GM23338 (cell line): Measurements from ENCODE around the gene PGAP3. TPM values are rescaled to one million over a fixed set of nuclear protein-coding genes. Genes with fewer than 3 reads are reported as not detected.

ENCODE experiments used
- ATAC-seq: fragments of 200-7000 bp; cut with Tn5 transposase; 3 replicates; pipeline ENCODE4 v1.9.1; 2020
- DNase-seq: peaks from one replicate; pipeline ENCODE4 v3.0.0-alpha.2; 2015; ENCODE audit warnings: low spot score
- H2AFZ ChIP-seq: fragments of 200-600 bp; sonication (generic); 2 replicates; pipeline ENCODE4 v1.8.0; 2016; ENCODE audit warnings: antibody characterized with exemption, mild to moderate bottlenecking, moderate library complexity
- H3F3A ChIP-seq: fragments of 200-600 bp; sonication (generic); replicated peaks from 2 replicates; pipeline ENCODE4 v1.8.0; 2017; ENCODE audit warnings: antibody characterized with exemption, mixed run types, low read depth
- H3K27ac ChIP-seq: fragments of 200-600 bp; sonication (generic); 2 replicates; pipeline ENCODE4 v1.6.1; 2016; ENCODE audit warnings: low read depth
- H3K27me3 ChIP-seq: fragments of 200-600 bp; sonication (generic); 2 replicates; pipeline ENCODE4 v1.8.0; 2016; ENCODE audit warnings: mild to moderate bottlenecking, mixed run types, moderate library complexity; ENCODE audit not compliant: insufficient read depth
- H3K36me3 ChIP-seq: fragments of 200-600 bp; sonication (generic); 2 replicates; pipeline ENCODE4 v1.8.0; 2016; ENCODE audit warnings: mild to moderate bottlenecking; ENCODE audit not compliant: insufficient read depth
- H3K4me1 ChIP-seq: fragments of 200-600 bp; sonication (generic); 2 replicates; pipeline ENCODE4 v1.8.0; 2016; ENCODE audit warnings: mild to moderate bottlenecking, moderate library complexity; ENCODE audit not compliant: insufficient read depth
- H3K4me2 ChIP-seq: fragments of 200-600 bp; sonication (generic); 2 replicates; pipeline ENCODE4 v1.7.1; 2017; ENCODE audit warnings: mixed run types
- H3K4me3 ChIP-seq: fragments of 200-600 bp; sonication (generic); 2 replicates; pipeline ENCODE4 v1.6.1; 2016; ENCODE audit warnings: mixed run types
- H3K79me2 ChIP-seq: fragments of 200-600 bp; sonication (generic); replicated peaks from 2 replicates; pipeline ENCODE4 v1.8.0; 2017; ENCODE audit warnings: mild to moderate bottlenecking; ENCODE audit not compliant: insufficient read depth
- H3K9me2 ChIP-seq: fragments of 200-600 bp; sonication (generic); 2 replicates; pipeline ENCODE4 v1.8.0; 2017; ENCODE audit not compliant: insufficient read depth
- H4K20me1 ChIP-seq: fragments of 200-600 bp; sonication (generic); replicated peaks from 2 replicates; pipeline ENCODE4 v1.8.0; 2017; ENCODE audit warnings: mild to moderate bottlenecking; ENCODE audit not compliant: insufficient read depth
- H3K27ac Mint-ChIP-seq: 2 replicates; pipeline ENCODE4 v1.8.0; 2020; ENCODE audit warnings: inconsistent platforms, mild to moderate bottlenecking, moderate library complexity, mixed read lengths
- H3K27me3 Mint-ChIP-seq: 3 replicates; pipeline ENCODE4 v1.8.0; 2022; ENCODE audit warnings: low read depth, mild to moderate bottlenecking, moderate library complexity, mixed read lengths, inconsistent platforms; ENCODE audit not compliant: insufficient read depth, poor library complexity
- H3K36me3 Mint-ChIP-seq: 3 replicates; pipeline ENCODE4 v1.8.0; 2021; ENCODE audit warnings: low read depth, mild to moderate bottlenecking, inconsistent platforms, moderate library complexity, mixed read lengths
- H3K4me1 Mint-ChIP-seq: 3 replicates; pipeline ENCODE4 v1.8.0; 2020; ENCODE audit warnings: mild to moderate bottlenecking, inconsistent platforms, mixed read lengths
- H3K4me3 Mint-ChIP-seq: 3 replicates; pipeline ENCODE4 v1.8.0; 2021; ENCODE audit warnings: moderate library complexity, mild to moderate bottlenecking, inconsistent platforms, mixed read lengths
- H3K9me3 Mint-ChIP-seq: 3 replicates; pipeline ENCODE4 v1.8.0; 2020; ENCODE audit warnings: moderate library complexity, mild to moderate bottlenecking, inconsistent platforms, mixed read lengths
- CREB1 ChIP-seq: fragments of 250-450 bp; sonication (Bioruptor Pico); IDR thresholded peaks from 2 replicates; pipeline ENCODE4 v1.5.0; 2020; ENCODE audit warnings: low read depth, mild to moderate bottlenecking, moderate library complexity
- EZH2 ChIP-seq: fragments of 200-600 bp; sonication (generic); IDR thresholded peaks from one replicate; pipeline ENCODE4 v1.8.0; 2017; ENCODE audit warnings: antibody characterized with exemption, mild to moderate bottlenecking, low read depth; ENCODE audit not compliant: unreplicated experiment
- EZH2phosphoT487 ChIP-seq: fragments of 200-600 bp; sonication (generic); IDR thresholded peaks from one replicate; pipeline ENCODE4 v1.8.1; 2018; ENCODE audit warnings: antibody characterized with exemption; ENCODE audit not compliant: unreplicated experiment
- JUNB ChIP-seq: IDR thresholded peaks from one replicate; pipeline ENCODE4 v1.6.1; 2016; ENCODE audit warnings: antibody characterized with exemption; ENCODE audit not compliant: unreplicated experiment
- NANOG ChIP-seq: IDR thresholded peaks from 2 replicates; pipeline ENCODE4 v1.6.1; 2016; ENCODE audit warnings: antibody characterized with exemption, borderline replicate concordance
- POLR2AphosphoS5 ChIP-seq: IDR thresholded peaks from 2 replicates; pipeline ENCODE4 v1.6.1; 2016; ENCODE audit warnings: antibody characterized with exemption, low read depth
- ZNF114 ChIP-seq: fragments of 250-450 bp; sonication (Bioruptor Pico); IDR thresholded peaks from 2 replicates; pipeline ENCODE4 v1.5.0; 2020; ENCODE audit warnings: mild to moderate bottlenecking, moderate library complexity
- ZNF331 ChIP-seq: fragments of 250-450 bp; sonication (Bioruptor Pico); IDR thresholded peaks from 2 replicates; pipeline ENCODE4 v1.5.0; 2020; ENCODE audit warnings: low read depth, mild to moderate bottlenecking, moderate library complexity
- polyA plus RNA-seq: library from polyadenylated mRNA; unstranded; fragments of >200 nt; fragmentation: Nextera tagmentation; extraction: Ambion mirVana; gene quantifications from 2 replicates; pipeline ENCODE4 v1.2.1, GENCODE V29; 2016
- total RNA-seq: library from RNA; depleted of rRNA; stranded (reverse); fragments of >200 nt; shearing (Covaris generic); gene quantifications from 2 replicates; pipeline ENCODE4 v1.2.3, GENCODE V29; 2014
- TF ChIP-seq, protein P1 (sequence below), 2 experiments: fragments of 200-600 bp in 1 of 2; sonication (generic) in 1 of 2; conservative IDR thresholded peaks; 2 replicates each; pipeline versions ENCODE4 v1.5.1 to v1.6.1; 2016 to 2017; ENCODE audit warnings: antibody characterized with exemption in 2 of 2, low read depth in 2 of 2, mild to moderate bottlenecking in 2 of 2, moderate library complexity in 1 of 2
- TF ChIP-seq, protein P2 (sequence below): IDR thresholded peaks from 2 replicates; pipeline ENCODE4 v1.6.1; 2016; ENCODE audit warnings: antibody characterized with exemption
- TF ChIP-seq, protein P3 (sequence below): IDR thresholded peaks from one replicate; pipeline ENCODE4 v1.6.1; 2018; ENCODE audit warnings: antibody characterized with exemption; ENCODE audit not compliant: unreplicated experiment

Gene PGAP3
- total and polyA plus RNA-seq, 2 experiments from 2014 or later, result 7.0 to 10.7 TPM

DNA sequence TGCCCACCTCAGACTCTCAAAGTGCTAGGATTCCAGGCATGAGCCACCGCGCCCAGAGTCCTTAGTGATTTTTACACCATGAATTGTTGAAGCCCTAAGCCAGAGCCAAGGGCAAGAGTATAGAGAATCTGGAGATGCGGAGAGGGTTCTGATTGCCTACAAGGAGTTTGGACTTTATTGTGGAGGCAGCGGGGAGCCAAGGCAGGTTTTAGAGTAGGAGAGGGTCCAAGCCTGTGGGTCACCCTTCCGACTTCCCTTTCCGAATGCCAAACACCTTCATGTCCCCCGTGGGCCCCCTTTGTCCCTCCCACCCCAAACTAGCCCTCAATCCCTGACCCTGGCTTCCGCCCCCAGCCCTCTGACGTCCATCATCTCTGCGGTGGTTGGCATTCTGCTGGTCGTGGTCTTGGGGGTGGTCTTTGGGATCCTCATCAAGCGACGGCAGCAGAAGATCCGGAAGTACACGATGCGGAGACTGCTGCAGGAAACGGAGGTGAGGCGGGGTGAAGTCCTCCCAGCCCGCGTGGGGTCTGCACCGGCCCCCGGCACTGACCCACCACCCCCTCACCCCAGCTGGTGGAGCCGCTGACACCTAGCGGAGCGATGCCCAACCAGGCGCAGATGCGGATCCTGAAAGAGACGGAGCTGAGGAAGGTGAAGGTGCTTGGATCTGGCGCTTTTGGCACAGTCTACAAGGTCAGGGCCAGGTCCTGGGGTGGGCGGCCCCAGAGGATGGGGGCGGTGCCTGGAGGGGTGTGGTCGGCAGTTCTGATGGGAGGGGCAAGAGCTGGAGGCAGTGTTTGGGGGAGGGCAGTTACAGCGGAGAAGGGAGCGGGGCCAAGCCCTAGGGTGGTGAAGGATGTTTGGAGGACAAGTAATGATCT lies 35.4 kb upstream of the PGAP3 start:
- no peak for TF ChIP-seq POLR2AphosphoS5
- TF ChIP-seq, protein P1, sequence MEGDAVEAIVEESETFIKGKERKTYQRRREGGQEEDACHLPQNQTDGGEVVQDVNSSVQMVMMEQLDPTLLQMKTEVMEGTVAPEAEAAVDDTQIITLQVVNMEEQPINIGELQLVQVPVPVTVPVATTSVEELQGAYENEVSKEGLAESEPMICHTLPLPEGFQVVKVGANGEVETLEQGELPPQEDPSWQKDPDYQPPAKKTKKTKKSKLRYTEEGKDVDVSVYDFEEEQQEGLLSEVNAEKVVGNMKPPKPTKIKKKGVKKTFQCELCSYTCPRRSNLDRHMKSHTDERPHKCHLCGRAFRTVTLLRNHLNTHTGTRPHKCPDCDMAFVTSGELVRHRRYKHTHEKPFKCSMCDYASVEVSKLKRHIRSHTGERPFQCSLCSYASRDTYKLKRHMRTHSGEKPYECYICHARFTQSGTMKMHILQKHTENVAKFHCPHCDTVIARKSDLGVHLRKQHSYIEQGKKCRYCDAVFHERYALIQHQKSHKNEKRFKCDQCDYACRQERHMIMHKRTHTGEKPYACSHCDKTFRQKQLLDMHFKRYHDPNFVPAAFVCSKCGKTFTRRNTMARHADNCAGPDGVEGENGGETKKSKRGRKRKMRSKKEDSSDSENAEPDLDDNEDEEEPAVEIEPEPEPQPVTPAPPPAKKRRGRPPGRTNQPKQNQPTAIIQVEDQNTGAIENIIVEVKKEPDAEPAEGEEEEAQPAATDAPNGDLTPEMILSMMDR (conservative IDR thresholded peaks at IDR 0.05; ENCODE audit: low read depth in 2 of 2), result peak in 1 of 2 experiments; percentile 11; a peak in 1 of 4 replicates
- H3K4me3 Mint-ChIP-seq, result no peak overlapping the region
- Histone ChIP-seq H3K4me3 (no peak overlapping the region), H4K20me1 (peaks cover 6% of the 10 kb centered on the region; the same call in 1 of the 2 replicates), H3K79me2 (no peaks in the 10 kb centered on the region), H3K27ac (0 out of 2 replicates have a peak overlapping the region, but pooled peaks have one; percentile 9), H3K4me2 (no peak overlapping the region), H3K9me2 (no peaks in the 10 kb centered on the region), H3K36me3 (peaks cover 24% of the 10 kb centered on the region), H3F3A (peaks cover 28% of the 10 kb centered on the region), H2AFZ (no peak overlapping the region), H3K27me3 (no peaks in the 10 kb centered on the region), H3K4me1 (no peaks in the 10 kb centered on the region)
- ATAC-seq (peak; percentile 85), DNase-seq (peak; percentile 79)
- peaks cover 12% of the 10 kb centered on the region for H3K4me1 Mint-ChIP-seq
- H3K9me3 Mint-ChIP-seq, result no peaks in the 10 kb centered on the region
- peaks cover 25% of the 10 kb centered on the region for H3K27me3 Mint-ChIP-seq
- peaks cover 91% of the 10 kb centered on the region for H3K36me3 Mint-ChIP-seq
- 0 out of 2 replicates have a peak overlapping the region, but pooled peaks have one; percentile 23 for H3K27ac Mint-ChIP-seq

DNA sequence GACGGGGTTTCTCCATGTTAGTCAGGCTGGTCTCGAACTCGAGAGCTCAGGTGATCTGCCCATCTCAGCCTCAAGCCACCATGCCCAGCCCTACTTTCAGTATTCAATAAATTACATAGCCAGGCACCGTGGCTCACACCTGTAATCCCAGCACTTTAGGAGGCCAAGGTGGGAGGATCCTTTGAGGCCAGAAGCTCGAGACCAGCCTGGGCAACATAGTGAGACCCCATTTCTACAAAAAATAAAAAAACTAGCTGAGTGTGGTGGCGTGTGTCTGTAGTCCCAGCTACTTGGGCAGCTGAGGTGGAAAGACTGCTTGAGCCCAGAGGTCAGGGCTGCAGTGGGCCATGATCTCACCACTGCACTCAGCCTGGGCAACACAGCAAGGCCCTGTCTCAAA lies 34.2 kb upstream of the PGAP3 start:
- H3K4me1 Mint-ChIP-seq, result peaks cover 12% of the 10 kb centered on the region
- H3K36me3 ChIP-seq, result peaks cover 31% of the 10 kb centered on the region
- TF ChIP-seq NANOG, result no peak
- TF ChIP-seq, protein P2, sequence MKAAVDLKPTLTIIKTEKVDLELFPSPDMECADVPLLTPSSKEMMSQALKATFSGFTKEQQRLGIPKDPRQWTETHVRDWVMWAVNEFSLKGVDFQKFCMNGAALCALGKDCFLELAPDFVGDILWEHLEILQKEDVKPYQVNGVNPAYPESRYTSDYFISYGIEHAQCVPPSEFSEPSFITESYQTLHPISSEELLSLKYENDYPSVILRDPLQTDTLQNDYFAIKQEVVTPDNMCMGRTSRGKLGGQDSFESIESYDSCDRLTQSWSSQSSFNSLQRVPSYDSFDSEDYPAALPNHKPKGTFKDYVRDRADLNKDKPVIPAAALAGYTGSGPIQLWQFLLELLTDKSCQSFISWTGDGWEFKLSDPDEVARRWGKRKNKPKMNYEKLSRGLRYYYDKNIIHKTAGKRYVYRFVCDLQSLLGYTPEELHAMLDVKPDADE, result no peak
- TF ChIP-seq, protein P1 (conservative IDR thresholded peaks at IDR 0.05; ENCODE audit: low read depth in 2 of 2), result no peak
- TF ChIP-seq, protein P3, sequence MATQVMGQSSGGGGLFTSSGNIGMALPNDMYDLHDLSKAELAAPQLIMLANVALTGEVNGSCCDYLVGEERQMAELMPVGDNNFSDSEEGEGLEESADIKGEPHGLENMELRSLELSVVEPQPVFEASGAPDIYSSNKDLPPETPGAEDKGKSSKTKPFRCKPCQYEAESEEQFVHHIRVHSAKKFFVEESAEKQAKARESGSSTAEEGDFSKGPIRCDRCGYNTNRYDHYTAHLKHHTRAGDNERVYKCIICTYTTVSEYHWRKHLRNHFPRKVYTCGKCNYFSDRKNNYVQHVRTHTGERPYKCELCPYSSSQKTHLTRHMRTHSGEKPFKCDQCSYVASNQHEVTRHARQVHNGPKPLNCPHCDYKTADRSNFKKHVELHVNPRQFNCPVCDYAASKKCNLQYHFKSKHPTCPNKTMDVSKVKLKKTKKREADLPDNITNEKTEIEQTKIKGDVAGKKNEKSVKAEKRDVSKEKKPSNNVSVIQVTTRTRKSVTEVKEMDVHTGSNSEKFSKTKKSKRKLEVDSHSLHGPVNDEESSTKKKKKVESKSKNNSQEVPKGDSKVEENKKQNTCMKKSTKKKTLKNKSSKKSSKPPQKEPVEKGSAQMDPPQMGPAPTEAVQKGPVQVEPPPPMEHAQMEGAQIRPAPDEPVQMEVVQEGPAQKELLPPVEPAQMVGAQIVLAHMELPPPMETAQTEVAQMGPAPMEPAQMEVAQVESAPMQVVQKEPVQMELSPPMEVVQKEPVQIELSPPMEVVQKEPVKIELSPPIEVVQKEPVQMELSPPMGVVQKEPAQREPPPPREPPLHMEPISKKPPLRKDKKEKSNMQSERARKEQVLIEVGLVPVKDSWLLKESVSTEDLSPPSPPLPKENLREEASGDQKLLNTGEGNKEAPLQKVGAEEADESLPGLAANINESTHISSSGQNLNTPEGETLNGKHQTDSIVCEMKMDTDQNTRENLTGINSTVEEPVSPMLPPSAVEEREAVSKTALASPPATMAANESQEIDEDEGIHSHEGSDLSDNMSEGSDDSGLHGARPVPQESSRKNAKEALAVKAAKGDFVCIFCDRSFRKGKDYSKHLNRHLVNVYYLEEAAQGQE, result no peak
- TF ChIP-seq EZH2, result no peak
- TF ChIP-seq JUNB, result no peak
- TF ChIP-seq EZH2phosphoT487, result no peak
- TF ChIP-seq CREB1, result no peak
- TF ChIP-seq ZNF331, result no peak
- TF ChIP-seq ZNF114 (CRISPR knock-in tag), result no peak
- TF ChIP-seq POLR2AphosphoS5, result no peak

More for the DNA sequence above, 34.2 kb upstream of the PGAP3 start:
- H3K27ac ChIP-seq, result 0 out of 2 replicates have a peak overlapping the region, but pooled peaks have one; percentile 9
- H3K4me1 ChIP-seq, result no peaks in the 10 kb centered on the region
- H3K4me3 ChIP-seq, result no peak overlapping the region
- DNase-seq (no peak), ATAC-seq (no peak)
- no peaks in the 10 kb centered on the region for H3K9me2 ChIP-seq
- Mint-ChIP-seq H3K4me3 (no peak overlapping the region), H3K36me3 (peaks cover 91% of the 10 kb centered on the region), H3K27ac (no peak overlapping the region), H3K27me3 (peaks cover 29% of the 10 kb centered on the region), H3K9me3 (no peaks in the 10 kb centered on the region)
- H3K4me2 ChIP-seq, result no peak overlapping the region
- no peaks in the 10 kb centered on the region for H3K27me3 ChIP-seq
- H2AFZ ChIP-seq, result no peak overlapping the region
- peaks cover 29% of the 10 kb centered on the region for H3F3A ChIP-seq
- no peaks in the 10 kb centered on the region for H3K79me2 ChIP-seq
- H4K20me1 ChIP-seq, result peaks cover 6% of the 10 kb centered on the region; the same call in 1 of the 2 replicates
